SH-SY5Y (cell line): Measurements from ENCODE around the gene CKMT2.

Experiments used
- GATA2 ChIP-seq: IDR thresholded peaks from 2 replicates; pipeline ENCODE4 v1.6.1; 2011; ENCODE audit warnings: mild to moderate bottlenecking, low read depth, low read length
- GATA3 ChIP-seq: IDR thresholded peaks from 2 replicates; pipeline ENCODE4 v1.6.1; 2011; ENCODE audit warnings: low read depth, mild to moderate bottlenecking, low read length, moderate library complexity

- TF ChIP-seq GATA2 = no peak
- no peak for TF ChIP-seq GATA3
These were observed 23.6 kb downstream of the CKMT2 start for GRCh38 chr5:81256766-81257165.
